GM12865 (cell line): ENCODE measurements around the gene CHMP5.
"Not testable (repeated sequence)": the region's sequence is repeated elsewhere in the genome, so short reads cannot be mapped to it uniquely, and the experiment has no call there.

Source experiments
- DNase-seq: peaks from one replicate; pipeline ENCODE4 v3.0.0; 2010; ENCODE audit warnings: low read depth
- H3K4me3 ChIP-seq: 2 replicates; pipeline ENCODE4 v1.5.1; 2011; ENCODE audit warnings: mild to moderate bottlenecking, low read depth, low read length, control low read depth
- TF ChIP-seq, protein P1 (sequence below): IDR thresholded peaks from 2 replicates; pipeline ENCODE4 v1.5.1; 2011; ENCODE audit warnings: low read length, control low read depth, low read depth, inconsistent platforms; ENCODE audit not compliant: insufficient read depth; ENCODE audit errors: missing control alignments

Gene CHMP5

DNA sequence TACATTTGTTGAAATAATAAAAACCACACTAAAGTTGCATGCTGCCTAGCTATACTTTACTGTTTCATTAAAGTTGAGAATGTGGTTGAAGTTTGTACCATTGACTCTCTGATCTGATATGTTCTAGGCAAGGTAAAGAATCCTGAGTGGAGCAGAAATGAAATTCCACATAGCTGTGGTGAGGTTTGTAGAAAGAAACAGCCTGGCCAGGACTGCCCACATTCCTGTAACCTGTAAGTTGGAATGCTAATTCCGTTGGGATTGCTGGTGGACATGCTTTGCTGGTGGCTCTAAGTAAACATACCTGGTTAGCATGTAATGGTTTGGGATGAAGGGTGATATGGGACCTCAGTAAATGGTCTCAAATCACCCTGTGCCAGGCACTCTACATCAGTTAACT is 42.2 kb downstream of the CHMP5 start:
- TF ChIP-seq, protein P1, sequence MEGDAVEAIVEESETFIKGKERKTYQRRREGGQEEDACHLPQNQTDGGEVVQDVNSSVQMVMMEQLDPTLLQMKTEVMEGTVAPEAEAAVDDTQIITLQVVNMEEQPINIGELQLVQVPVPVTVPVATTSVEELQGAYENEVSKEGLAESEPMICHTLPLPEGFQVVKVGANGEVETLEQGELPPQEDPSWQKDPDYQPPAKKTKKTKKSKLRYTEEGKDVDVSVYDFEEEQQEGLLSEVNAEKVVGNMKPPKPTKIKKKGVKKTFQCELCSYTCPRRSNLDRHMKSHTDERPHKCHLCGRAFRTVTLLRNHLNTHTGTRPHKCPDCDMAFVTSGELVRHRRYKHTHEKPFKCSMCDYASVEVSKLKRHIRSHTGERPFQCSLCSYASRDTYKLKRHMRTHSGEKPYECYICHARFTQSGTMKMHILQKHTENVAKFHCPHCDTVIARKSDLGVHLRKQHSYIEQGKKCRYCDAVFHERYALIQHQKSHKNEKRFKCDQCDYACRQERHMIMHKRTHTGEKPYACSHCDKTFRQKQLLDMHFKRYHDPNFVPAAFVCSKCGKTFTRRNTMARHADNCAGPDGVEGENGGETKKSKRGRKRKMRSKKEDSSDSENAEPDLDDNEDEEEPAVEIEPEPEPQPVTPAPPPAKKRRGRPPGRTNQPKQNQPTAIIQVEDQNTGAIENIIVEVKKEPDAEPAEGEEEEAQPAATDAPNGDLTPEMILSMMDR, result no peak
- no peak for DNase-seq
- no peak overlapping the region for H3K4me3 ChIP-seq

GRCh38 chr9:33309903-33310302 is 45.1 kb downstream of the CHMP5 start:
- no peak for DNase-seq
- TF ChIP-seq, protein P1, result no peak
- H3K4me3 ChIP-seq, result no peak overlapping the region

GRCh38 chr9:33310748-33311147 is 45.9 kb downstream of the CHMP5 start:
- H3K4me3 ChIP-seq, result no peak overlapping the region
- no peak for DNase-seq
- TF ChIP-seq, protein P1, result no peak

- DNase-seq, result no peak
- TF ChIP-seq, protein P1, result no peak
- H3K4me3 ChIP-seq, result no peak overlapping the region
These were observed 47.1 kb downstream of the CHMP5 start for GRCh38 chr9:33311953-33312352.

- TF ChIP-seq, protein P1, result no peak
- no peak overlapping the region for H3K4me3 ChIP-seq
- no peak for DNase-seq
These were observed 50.5 kb downstream of the CHMP5 start for GRCh38 chr9:33315371-33315770.

GRCh38 chr9:33317136-33317535 is 52.3 kb downstream of the CHMP5 start:
- H3K4me3 ChIP-seq, DNase-seq: not testable (repeated sequence)

DNA sequence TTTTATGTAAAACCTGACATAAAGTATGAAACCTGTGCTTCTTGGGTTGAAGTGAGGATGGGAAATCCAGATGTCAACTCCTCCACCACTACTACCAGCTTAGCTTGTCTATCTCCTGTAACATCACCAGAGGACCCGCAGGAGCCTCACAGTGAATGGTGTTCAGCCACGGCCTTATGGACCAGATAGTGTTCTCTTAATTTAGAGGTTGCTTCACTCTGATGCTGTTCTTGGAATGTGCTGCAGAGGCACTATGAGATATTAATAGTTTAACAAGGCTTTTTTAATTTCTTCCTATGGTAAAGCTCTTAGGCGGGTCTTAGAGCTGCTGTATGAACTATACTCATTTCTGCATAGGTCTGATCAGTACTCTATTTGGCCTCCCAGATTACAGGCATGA is 53.4 kb downstream of the CHMP5 start:
- TF ChIP-seq, protein P1, result no peak
- H3K4me3 ChIP-seq, result no peak overlapping the region
- no peak for DNase-seq
